Measurements from ENCODE around the gene NR2F6. TPM values are rescaled to one million over a fixed set of nuclear protein-coding genes. Genes with fewer than 3 reads are reported as not detected.

The NR2F6 gene
- total RNA-seq, 4 donors from 2014 or later: 57.2 to 119 (median 83.6) TPM

- H3K4me3 ChIP-seq (ENCODE audit: low read depth, poor library complexity, severe bottlenecking): no peak overlapping the region
- WGBS, 2 donors: 82% methylated on average over 16 of the region's 16 CpGs
- intact Hi-C loops (cut with DNase I; ENCODE audit: low total_unique reads): loop anchor here (10.0 kb wide), 1 partner anchor 84 kb away; the partner anchor contains the start of gene ANKLE1
- no peak for DNase-seq (ENCODE audit: low spot score in 2 of 2)
- TF ChIP-seq POLR2A (IDR thresholded peaks at IDR 0.05) (no peak), CTCF (IDR thresholded peaks at IDR 0.05) (no peak)
Observed at GRCh38 chr19:17200408-17201079, 45.2 kb downstream of the NR2F6 start.

- no peak for TF ChIP-seq CTCF (IDR thresholded peaks at IDR 0.05)
- TF ChIP-seq POLR2A (IDR thresholded peaks at IDR 0.05): no peak
- 94 to 95% methylated on average over 16 of the region's 16 CpGs for WGBS, 2 donors
- intact Hi-C loops (cut with DNase I; ENCODE audit: low total_unique reads): loop anchor here (10.0 kb wide), 1 partner anchor 433 kb away; no protein-coding TSS in a partner anchor
- DNase-seq (ENCODE audit: low spot score in 2 of 2): no peak
- no peak overlapping the region for H3K4me3 ChIP-seq (ENCODE audit: low read depth, poor library complexity, severe bottlenecking)
Observed at GRCh38 chr19:17197666-17198065, 48.1 kb downstream of the NR2F6 start.

GRCh38 chr19:17196610-17197009 is 49.1 kb downstream of the NR2F6 start:
- no peak for DNase-seq (ENCODE audit: low spot score in 2 of 2)
- H3K4me3 ChIP-seq (ENCODE audit: low read depth, poor library complexity, severe bottlenecking): no peak overlapping the region
- TF ChIP-seq POLR2A (IDR thresholded peaks at IDR 0.05) (no peak), CTCF (IDR thresholded peaks at IDR 0.05) (no peak)
- 97 to 98% methylated on average over 7 of the region's 7 CpGs for WGBS, 2 donors
- intact Hi-C loops (cut with DNase I; ENCODE audit: low total_unique reads): loop anchor here (10.0 kb wide), 1 partner anchor 432 kb away; no protein-coding TSS in a partner anchor

GRCh38 chr19:17195106-17195505 is 50.6 kb downstream of the NR2F6 start:
- WGBS, 2 donors: 96 to 97% methylated on average over 10 to 22 of the region's 23 CpGs
- DNase-seq (ENCODE audit: low spot score in 2 of 2): no peak
- no peak for TF ChIP-seq CTCF (IDR thresholded peaks at IDR 0.05)
- TF ChIP-seq POLR2A (IDR thresholded peaks at IDR 0.05): no peak
- intact Hi-C loops (cut with DNase I; ENCODE audit: low total_unique reads): loop anchor here (10.0 kb wide), 1 partner anchor 430 kb away; no protein-coding TSS in a partner anchor
- H3K4me3 ChIP-seq (ENCODE audit: low read depth, poor library complexity, severe bottlenecking): no peak overlapping the region

- DNase-seq (ENCODE audit: low spot score in 2 of 2): no peak
- intact Hi-C loops (cut with DNase I; ENCODE audit: low total_unique reads): loop anchor here (10.0 kb wide), 1 partner anchor 430 kb away; no protein-coding TSS in a partner anchor
- H3K4me3 ChIP-seq (ENCODE audit: low read depth, poor library complexity, severe bottlenecking): no peak overlapping the region
- TF ChIP-seq CTCF (IDR thresholded peaks at IDR 0.05) (no peak), POLR2A (IDR thresholded peaks at IDR 0.05) (no peak)
- 94% methylated on average over 16 of the region's 16 CpGs for WGBS, 2 donors
Observed at GRCh38 chr19:17194608-17195007, 51.1 kb downstream of the NR2F6 start.

Data from lower leg skin (tissue), 4 donors.